Measurements from ENCODE around the gene MADD. TPM values are rescaled to one million over a fixed set of nuclear protein-coding genes. Genes with fewer than 3 reads are reported as not detected.

Gene MADD
- total and polyA plus RNA-seq, 2 donors (not counting 3 experiments of a cell fraction or from before 2014, with no cell fraction given) = 35.3 to 36.8 TPM

DNA sequence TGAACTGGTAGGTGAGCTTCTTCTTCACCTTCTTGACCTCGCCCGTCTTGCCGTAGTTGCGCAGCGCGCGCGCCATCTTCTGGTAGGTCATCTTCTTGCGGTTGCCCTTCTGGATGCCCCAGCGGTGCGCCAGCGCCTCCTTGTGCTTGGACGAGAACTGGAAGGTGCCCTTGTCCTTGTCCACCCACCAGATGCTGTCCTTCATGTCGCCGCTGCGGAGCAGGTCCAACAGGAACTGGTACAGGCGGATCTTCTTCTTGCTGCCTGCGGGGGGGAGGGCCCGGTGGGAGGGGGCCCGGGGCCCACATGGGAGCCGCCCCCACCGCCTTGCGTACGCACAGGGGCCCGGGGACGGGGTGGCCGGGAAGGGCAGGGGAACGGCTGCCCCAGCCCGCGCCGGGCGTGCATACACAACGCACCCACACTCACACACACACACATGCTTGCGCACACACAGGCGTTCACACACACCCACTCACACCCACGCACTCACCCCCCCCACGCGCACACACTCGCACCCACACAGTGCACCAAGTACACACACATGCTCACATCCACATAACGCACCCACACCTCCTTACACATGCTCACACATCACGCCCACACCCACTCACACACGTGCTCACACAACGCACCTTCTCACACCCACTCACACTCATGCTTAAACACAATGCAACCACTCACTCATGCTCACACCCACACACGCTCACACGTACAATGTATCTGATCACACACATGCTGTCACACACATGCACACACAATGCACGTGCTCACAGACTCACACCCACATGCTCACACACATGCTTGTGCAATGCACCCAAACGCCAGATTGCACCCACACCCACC, 85.6 kb downstream of the MADD start:
- Histone ChIP-seq H3K9ac (replicated peaks; ENCODE audit: extremely low read depth, insufficient read depth, low read length) (no peak overlapping the region), H3K27me3 (ENCODE audit: control insufficient read depth in 2 of 2, insufficient read depth in 2 of 2, low read length in 2 of 2) (no peaks in the 10 kb centered on the region), H3K4me2 (ENCODE audit: insufficient read depth, low read length) (no peak overlapping the region), H3K36me3 (ENCODE audit: control insufficient read depth in 2 of 2, extremely low read depth in 1 of 2, insufficient read depth in 2 of 2, low read length in 2 of 2) (no peaks in the 10 kb centered on the region), H2AFZ (ENCODE audit: low read depth, low read length) (peak overlapping the region; percentile 19), H3K4me3 (replicated peaks in 1 of 3; ENCODE audit: insufficient read depth in 1 of 3, low read depth in 1 of 3, low read length in 3 of 3) (peak overlapping the region in 1 of 3 experiments; percentile 12), H4K20me1 (replicated peaks; ENCODE audit: control insufficient read depth, extremely low read depth, insufficient read depth, low read length) (no peaks in the 10 kb centered on the region), H3K79me2 (ENCODE audit: control insufficient read depth, insufficient read depth, low read length) (no peaks in the 10 kb centered on the region), H3K4me1 (ENCODE audit: control insufficient read depth, extremely low read depth, insufficient read depth, low read length) (no peaks in the 10 kb centered on the region), H3K27ac (ENCODE audit: insufficient read depth, low read depth, low read length) (no peak overlapping the region), H3K9me3 (replicated peaks; ENCODE audit: control insufficient read depth, insufficient read depth, low read length) (no peaks in the 10 kb centered on the region), H3K9me1 (replicated peaks; ENCODE audit: control insufficient read depth, extremely low read depth, insufficient read depth, low read length) (no peaks in the 10 kb centered on the region)
- TF ChIP-seq, protein P1, sequence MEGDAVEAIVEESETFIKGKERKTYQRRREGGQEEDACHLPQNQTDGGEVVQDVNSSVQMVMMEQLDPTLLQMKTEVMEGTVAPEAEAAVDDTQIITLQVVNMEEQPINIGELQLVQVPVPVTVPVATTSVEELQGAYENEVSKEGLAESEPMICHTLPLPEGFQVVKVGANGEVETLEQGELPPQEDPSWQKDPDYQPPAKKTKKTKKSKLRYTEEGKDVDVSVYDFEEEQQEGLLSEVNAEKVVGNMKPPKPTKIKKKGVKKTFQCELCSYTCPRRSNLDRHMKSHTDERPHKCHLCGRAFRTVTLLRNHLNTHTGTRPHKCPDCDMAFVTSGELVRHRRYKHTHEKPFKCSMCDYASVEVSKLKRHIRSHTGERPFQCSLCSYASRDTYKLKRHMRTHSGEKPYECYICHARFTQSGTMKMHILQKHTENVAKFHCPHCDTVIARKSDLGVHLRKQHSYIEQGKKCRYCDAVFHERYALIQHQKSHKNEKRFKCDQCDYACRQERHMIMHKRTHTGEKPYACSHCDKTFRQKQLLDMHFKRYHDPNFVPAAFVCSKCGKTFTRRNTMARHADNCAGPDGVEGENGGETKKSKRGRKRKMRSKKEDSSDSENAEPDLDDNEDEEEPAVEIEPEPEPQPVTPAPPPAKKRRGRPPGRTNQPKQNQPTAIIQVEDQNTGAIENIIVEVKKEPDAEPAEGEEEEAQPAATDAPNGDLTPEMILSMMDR (IDR thresholded peaks at IDR 0.05; ENCODE audit: extremely low read depth in 1 of 2, insufficient read depth in 1 of 2, low read depth in 1 of 2, low read length in 2 of 2) = peak; percentile 97 to 100
- TF ChIP-seq POLR2AphosphoS5 (IDR thresholded peaks at IDR 0.05; ENCODE audit: insufficient read depth, low read depth, low read length) = peak; percentile 38
- no peak for TF ChIP-seq POLR2A (IDR thresholded peaks at IDR 0.05; ENCODE audit: low read depth, low read length)
- TF ChIP-seq JUN (IDR thresholded peaks at IDR 0.05; ENCODE audit: borderline replicate concordance, insufficient read depth, insufficient read length, low read depth) = no peak
- no peak for TF ChIP-seq EZH2 (IDR thresholded peaks at IDR 0.05; ENCODE audit: borderline replicate concordance, low read depth, low read length, severe bottlenecking)
- TF ChIP-seq, protein P2, sequence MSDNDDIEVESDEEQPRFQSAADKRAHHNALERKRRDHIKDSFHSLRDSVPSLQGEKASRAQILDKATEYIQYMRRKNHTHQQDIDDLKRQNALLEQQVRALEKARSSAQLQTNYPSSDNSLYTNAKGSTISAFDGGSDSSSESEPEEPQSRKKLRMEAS (IDR thresholded peaks at IDR 0.05; ENCODE audit: insufficient read depth, insufficient read length) = no peak
- no TSS peak for BruUV-seq (replicated peaks)
- intact Hi-C loops (cut with micrococcal nuclease) = loop anchor here (1.0 to 2.0 kb wide), 7 partner anchors 53 to 466 kb away; partner anchors contain the start of genes MADD and SLC39A13
- peak; percentile 93 for FAIRE-seq
- dilution Hi-C loops (cut with MboI; ENCODE audit: extremely low pct_ligation_motif_present, low sequenced_read_pairs) = no loop called here
- POLR2A ChIA-PET = no interaction called here
- DNase-seq (ENCODE audit: low read depth, low spot score) = peak; percentile 92
- CTCF ChIA-PET = interaction anchor here (0.6 to 4.0 kb wide), 71 partner anchors 9 to 529 kb away, joined by 3 to 46 read pairs (median 4); partner anchors contain the start of genes ACP2, ARFGAP2, DDB2 and NR1H3

Data from endothelial cell of umbilical vein (primary cell).